GM10266 (cell line): ENCODE results near the gene PPP4R4.
A peak's percentile ranks its signal among the peaks of the same experiment; 100 is the strongest.

Source experiments
- DNase-seq: peaks from one replicate; pipeline ENCODE4 v3.0.0; 2012; ENCODE audit errors: extremely low spot score
- TF ChIP-seq, protein P1 (sequence below): IDR thresholded peaks from 2 replicates; pipeline ENCODE4 v1.5.1; 2012; ENCODE audit warnings: mild to moderate bottlenecking, low read depth; ENCODE audit not compliant: control insufficient read depth, insufficient read depth; ENCODE audit errors: missing control alignments

PPP4R4 gene

DNA sequence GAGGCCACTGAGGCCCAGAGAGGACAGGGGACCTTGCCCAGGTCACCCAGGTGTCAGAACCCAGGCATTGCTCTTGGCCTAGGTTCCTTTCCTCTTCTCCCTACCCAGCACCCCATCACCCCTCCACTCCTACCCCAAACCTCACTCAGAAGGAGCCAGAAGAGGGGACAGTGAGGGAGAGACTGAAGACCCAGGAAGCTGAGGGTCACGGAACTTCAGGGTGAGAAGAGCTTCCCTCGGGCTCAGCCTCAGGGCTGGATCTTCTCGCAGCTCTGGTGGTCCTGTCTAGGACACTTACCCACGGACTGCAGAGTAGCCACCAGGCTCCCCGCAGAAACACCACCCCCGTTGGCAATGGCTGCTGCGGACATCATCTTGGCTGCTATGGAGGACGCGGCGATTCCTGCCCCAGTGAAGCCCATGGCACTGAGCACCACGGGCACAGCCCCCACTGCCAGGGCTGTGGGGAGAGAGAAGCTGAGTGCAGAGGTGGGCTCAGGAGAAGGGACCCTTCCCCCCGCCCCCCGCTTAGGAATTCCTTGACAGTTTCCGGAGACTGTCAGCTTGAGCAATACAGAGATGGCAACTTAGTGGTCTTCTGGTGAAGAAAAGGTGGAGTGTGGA is 45.8 kb upstream of the PPP4R4 start:
- no peak for DNase-seq
- TF ChIP-seq, protein P1, sequence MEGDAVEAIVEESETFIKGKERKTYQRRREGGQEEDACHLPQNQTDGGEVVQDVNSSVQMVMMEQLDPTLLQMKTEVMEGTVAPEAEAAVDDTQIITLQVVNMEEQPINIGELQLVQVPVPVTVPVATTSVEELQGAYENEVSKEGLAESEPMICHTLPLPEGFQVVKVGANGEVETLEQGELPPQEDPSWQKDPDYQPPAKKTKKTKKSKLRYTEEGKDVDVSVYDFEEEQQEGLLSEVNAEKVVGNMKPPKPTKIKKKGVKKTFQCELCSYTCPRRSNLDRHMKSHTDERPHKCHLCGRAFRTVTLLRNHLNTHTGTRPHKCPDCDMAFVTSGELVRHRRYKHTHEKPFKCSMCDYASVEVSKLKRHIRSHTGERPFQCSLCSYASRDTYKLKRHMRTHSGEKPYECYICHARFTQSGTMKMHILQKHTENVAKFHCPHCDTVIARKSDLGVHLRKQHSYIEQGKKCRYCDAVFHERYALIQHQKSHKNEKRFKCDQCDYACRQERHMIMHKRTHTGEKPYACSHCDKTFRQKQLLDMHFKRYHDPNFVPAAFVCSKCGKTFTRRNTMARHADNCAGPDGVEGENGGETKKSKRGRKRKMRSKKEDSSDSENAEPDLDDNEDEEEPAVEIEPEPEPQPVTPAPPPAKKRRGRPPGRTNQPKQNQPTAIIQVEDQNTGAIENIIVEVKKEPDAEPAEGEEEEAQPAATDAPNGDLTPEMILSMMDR, result no peak

DNA sequence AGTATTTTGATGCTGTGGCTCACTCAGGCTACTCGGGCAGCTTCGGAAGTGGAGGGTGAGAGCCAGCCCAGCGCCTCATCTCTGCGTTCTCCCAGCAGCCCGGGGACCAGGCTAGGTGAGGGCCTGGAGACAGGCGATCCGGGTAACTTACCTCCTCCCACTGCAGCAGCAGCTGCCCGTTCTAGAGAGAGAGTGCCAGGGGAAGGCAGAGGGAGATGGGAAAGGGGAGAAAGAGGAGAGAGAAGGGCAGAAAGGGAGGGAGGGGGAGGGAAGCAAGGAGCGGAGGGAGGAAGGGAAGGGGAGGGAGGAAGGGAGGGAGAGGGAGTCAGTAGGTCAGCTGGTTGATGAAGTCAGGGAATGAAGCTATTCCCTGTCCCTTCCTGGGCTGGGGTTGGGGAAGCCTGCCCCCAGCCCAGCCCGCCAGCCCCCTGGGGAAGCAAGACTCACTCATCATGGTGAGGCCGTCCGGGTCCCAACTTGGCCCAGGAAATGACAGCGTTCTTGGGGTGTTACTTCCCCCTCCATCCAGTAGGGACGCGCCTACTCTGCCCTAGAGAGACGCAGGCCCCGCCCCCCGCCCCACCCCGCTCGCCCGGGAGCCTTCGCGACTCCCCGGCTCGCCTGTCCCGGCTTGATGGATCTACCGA is 44.9 kb upstream of the PPP4R4 start, which contains the start of gene IFI27L2:
TSS of gene IFI27L2 (minus strand) at position 494 of the 647 bp plus-strand sequence. CDS start at position 454, 40 bp downstream.
- DNase-seq, result peak; percentile 89
- TF ChIP-seq, protein P1, result peak; percentile 14

DNA sequence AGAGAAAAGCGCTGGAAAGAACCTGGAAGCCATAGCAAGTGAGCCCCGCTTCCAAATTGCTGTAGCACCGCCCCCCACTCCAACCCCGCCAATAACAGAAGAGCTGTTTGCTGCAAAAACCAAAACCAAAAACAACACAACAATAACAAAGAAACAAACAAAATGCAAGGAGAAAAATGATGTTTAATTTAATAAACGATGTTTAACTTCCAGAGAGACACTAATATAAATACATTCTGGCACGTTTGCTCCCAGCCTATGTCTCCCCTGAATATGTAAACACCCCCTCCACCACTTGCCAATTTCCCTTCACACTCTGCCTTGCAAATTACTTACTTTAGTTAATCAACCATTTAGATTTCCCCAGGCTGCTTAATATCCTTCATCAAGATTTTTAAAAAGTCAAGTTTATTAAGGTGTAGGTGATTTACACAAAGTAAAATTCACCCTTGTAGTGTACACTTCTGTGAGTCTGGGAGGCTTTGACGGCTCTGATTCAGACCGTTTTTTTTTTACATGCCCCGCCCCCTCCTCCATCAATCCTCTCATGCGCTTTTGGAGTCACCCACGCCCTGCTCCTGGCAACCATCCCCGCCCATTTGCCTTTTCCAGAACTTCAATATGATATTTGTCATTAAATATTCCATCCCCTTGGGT is 44.2 kb upstream of the PPP4R4 start:
- DNase-seq, result no peak
- TF ChIP-seq, protein P1, result no peak

DNA sequence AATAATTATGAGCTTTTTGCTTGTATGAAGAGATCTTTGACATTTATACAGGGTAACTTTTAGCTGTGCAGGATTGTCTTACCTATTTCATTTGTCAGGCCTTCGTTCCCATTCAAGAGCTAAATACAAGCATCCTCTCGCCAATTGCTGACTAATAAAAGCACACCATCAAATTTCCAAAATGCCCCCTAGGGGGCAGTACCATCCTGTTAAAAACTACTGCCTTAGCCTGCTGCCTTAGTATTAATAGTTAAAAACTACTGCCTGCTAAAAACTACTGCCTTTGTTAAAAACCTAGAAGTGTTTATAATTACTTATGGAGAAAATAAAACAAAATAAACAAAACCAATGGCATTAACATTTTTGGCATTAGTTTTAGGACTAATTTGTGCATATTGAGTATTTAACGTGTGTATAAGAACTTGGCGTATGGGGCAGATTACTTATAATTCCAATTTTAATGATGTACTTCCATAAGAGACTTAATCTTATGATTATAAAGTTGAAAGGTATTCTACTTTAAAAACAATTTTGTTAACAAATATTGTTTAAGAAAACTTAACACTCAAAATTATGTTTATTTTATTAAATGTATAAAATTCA is 41.7 kb upstream of the PPP4R4 start:
- DNase-seq, result peak; percentile 47
- TF ChIP-seq, protein P1, result peak; percentile 67

DNA sequence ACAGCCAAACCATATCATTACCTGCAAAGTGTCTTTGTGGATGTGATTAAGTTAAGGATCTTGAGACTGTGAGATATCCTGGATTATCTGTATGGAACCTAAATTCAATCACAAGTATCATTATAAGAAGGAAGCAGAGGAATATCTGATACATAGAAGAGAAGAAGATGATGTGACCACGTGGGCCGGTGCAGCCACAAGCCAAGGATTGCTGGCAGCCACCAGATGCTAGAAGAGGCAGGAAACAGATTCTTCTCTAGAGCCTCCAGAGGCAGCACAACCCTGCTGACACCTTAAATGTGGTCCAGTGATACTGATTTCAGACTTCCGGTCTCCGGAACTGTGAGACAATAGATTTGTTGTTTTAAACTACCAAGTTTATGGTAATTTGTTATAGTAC is 38.6 kb upstream of the PPP4R4 start:
- no peak for DNase-seq

DNA sequence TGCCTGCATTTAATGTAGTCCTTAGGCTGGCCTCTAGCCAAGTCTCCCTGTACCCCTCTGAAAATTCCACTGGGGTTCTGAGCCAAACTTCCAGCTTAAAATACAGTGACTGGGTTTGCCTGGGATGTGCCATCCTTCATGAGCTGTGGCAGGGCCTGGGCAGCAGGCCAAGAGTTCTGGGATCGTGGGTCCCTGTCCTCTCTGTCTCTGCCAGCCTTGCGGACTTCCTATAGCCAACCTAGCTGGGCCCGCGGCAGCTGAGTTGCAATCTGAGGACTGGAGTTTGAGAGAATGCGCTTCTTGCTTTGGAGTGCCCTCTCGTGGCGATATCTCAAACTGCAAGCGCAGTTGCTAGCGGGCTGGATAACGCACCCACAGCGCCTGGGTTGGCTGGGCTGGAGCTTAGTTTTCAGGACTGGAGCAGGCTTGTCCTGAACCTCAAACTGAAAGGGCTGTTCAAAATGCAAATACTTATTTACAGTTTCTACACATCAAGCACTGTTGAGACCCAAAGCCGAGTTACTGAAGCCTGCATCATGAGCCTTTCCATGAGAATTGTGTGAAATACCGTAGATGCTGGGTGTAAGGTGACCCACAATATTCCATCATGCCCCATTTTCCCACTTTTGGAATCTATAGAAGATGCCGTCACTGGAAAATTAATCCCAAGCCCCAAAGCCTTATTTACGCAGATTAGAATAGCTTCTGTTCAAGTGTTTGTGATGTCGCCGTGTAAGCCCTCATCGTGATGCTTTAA is 37.4 kb upstream of the PPP4R4 start:
- TF ChIP-seq, protein P1, result peak; percentile 98
- DNase-seq, result peak; percentile 70

More for the DNA sequence above, 38.6 kb upstream of the PPP4R4 start:
- TF ChIP-seq, protein P1, result no peak
